GM18507 (cell line): ENCODE measurements around the gene CHRNA7.

Source experiments
- DNase-seq: peaks from one replicate; pipeline ENCODE4 v3.0.0; 2011; ENCODE audit warnings: low read depth; ENCODE audit not compliant: insufficient read length; ENCODE audit errors: extremely low spot score
- FAIRE-seq: peaks from 2 replicates; lab custom pipeline; 2011; peaks lifted over from hg19 to GRCh38; lab: Jason Lieb, UNC

The CHRNA7 gene

GRCh38 chr15:32057876-32058425 lies 27.6 kb downstream of the CHRNA7 start:
- DNase-seq (no peak), FAIRE-seq (no peak)

DNA sequence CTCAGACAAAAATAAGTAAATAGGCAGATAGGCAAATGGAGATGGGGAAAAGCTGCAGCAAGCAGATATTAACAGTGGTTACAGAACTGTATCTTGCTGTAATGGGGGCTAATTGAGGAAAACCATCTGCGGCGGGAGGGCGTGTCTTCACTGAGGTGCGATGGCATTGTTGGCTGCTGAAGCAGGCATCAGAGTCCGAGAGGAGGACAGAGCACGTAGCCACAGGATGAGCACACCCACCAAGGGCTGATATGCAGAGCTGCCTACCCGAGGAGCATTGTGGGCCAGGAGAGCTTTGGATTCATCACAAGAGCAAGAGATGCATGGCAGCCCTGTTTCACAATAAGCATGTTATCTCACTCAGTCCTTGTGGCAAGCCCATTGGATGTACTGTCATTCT lies 30.4 kb downstream of the CHRNA7 start:
- no peak for DNase-seq
- FAIRE-seq, result no peak

DNA sequence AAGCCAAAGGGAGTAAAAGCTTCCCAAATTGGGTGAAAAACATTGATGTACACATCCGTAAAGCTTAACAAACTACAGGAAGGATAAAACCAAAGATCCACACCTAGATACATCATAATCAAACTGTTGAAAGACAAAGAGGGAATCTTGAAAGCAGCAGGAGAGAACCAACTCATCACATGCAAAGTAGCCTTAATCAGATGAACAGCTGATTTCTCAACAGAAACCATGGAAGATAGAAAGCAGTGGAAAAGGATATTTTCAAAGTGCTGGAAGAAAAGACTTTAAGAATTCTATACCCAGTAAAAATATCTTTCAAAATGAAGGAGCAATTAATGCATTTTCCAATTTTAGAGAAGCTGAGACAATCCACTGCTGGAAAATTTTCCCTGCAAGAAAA lies 36.8 kb downstream of the CHRNA7 start:
- FAIRE-seq (no peak), DNase-seq (no peak)

GRCh38 chr15:32089851-32090359 lies 59.6 kb downstream of the CHRNA7 start:
- FAIRE-seq, result no peak
- no peak for DNase-seq

DNA sequence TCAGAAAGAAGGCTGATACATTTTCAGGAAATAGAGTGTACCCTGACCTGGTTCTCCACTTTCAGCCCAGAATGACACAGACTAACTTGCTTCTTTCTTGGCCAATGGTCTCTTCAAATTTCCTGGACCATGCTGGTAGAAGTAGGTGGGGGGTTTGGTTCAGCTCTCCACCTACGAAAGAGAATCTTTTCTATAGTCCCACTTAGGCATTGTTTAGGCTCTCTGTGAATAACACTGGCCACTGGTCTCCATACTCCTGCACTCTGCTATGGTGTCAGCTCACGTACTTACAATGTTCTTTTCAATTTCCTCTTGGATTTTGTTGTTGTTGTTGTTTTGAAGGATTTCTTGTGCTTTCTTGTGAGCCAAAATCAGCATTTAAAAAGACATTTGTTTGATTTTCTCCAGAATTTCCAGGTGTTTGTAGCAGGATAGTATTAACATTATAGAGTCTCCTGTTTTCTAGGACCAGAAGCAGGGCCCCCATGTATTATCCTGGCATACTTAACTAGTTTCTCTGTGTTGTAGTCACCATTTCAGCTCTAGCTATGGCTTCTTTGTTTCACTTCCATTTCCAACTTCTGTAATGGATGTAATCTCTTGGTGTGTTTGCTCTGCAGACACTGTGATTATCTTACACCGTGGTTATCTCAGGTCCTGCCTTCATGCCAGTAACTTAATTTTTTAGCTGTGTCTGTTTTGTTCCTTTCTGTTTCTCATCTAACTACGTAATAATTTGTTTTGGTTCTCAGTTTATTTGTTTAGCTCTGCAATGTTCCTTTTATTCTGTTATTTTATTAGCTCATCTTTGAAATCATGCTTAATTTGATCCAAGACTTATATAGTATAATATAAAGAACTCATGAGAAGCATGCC lies 61.4 kb downstream of the CHRNA7 start:
- FAIRE-seq, result no peak
- DNase-seq, result no peak

DNA sequence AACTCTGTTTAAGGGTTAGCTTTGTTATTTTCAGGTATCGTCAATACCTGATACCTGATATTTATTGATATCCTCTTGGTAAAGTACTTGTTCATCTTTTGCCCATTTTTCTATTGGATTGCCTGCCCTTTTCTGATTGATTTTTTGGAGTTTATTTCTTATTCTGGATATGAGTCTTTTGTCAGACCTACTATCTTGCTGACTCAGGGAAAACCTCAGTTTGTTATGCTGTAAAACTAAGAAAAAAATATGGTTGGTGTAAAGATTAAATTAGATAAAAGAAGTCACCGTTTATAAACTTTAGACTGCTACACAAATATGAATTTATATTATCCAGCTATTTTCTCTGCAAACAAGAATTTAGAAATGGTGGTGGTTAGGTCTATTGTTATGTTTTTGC lies 65.9 kb downstream of the CHRNA7 start:
- DNase-seq (no peak), FAIRE-seq (no peak)

DNA sequence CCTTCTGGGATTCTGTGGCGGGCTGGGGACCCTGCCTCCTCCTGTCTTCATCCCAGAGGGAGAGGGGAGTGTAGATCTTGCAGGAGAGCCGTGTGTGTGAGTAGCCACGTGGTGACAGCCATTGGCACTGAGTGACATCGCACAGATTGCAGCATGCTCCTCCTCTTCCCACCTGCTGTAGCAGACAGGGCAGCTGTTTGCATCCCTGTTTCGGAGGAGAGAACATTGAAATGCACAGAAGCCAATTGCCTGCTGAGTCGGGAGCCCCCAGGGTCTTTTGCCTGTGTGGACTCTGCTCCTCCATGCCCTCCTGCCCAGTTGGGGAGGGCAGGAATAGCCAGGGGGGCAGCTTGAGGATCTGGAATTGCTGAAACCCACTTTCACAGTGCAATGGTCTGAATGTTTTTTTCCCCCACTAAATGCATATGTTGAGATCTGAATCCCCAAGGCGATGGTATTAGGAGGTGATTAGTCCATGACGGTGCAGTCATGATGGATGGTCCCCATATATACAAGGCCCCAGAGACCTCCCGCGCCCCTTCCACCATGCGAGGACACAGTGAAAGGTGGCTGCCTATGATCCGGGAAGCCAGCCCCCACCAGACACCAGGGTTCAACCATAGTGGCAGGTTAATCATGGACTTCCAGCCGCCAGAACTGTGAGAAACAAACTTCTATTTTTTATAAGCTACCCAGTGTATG lies 66.8 kb downstream of the CHRNA7 start:
- DNase-seq (no peak), FAIRE-seq (no peak)

DNA sequence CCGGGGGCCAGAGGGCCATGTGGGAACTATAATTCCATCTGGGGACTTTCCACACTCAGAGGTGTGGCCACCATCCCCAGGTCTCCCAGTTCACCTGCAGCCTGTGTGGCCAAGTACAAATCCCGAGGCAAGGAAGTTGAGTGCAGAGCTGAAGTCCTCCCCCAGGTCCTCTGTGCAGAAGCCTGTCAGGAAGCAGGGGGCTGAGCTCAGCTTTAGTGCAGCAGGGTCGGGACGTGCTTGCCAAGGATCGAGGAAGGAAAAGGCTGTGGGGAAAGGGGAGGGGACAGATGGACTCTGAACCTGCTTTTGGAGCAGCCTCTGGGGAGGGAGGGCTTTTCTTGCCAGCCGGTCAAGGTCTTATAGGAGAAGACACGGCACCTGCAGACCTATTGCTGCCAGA lies 67.7 kb downstream of the CHRNA7 start:
- DNase-seq (no peak), FAIRE-seq (no peak)

- no peak for FAIRE-seq
- no peak for DNase-seq
Measured at GRCh38 chr15:32099097-32099785, 68.9 kb downstream of the CHRNA7 start.

GRCh38 chr15:32099956-32100684 lies 69.8 kb downstream of the CHRNA7 start:
- FAIRE-seq, result no peak
- DNase-seq, result no peak

DNA sequence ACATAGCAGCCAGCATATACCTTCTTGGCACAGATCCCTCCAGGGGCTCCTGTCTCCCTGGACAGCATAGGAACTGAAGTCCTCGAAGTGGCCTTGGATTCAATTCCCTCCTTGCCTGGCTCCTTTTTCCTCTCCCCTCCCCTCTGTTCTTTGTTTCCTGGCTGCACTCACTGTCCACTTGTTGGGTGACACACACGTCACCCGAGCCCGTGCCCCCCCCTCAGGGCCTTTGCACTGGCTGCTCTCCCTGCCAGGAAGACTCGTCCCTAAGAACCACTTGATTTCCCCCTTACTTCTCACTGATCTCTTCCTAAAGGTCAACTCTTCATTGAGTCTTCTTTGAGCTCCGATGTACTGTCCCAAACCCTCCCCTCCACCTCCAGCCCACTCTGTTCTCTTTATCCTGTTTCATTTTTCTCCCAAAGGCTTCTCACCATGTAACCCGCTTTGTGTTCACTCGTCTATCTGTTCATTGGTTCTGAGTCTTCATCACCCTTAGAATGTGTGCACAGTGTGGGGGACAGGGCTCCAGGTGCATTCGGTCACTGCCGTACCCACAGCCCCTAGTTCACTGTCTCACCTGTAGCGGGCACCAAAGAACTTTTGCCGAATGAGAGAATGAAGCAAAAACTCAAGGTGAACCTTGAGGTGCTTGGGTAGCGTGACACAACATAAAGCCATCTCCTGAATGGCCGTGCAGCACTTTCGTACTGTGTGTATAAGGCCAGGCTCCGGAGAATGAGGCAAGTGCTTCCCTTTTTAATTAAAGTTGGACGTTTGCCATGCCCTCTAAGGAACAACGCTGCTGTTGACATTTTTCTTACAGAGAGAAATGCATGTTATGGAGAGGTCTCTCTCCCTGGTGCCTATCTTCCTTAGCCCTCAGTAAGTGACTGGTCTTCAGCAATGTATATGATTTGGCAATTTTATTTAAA lies 74.0 kb downstream of the CHRNA7 start:
- DNase-seq (no peak), FAIRE-seq (no peak)

DNA sequence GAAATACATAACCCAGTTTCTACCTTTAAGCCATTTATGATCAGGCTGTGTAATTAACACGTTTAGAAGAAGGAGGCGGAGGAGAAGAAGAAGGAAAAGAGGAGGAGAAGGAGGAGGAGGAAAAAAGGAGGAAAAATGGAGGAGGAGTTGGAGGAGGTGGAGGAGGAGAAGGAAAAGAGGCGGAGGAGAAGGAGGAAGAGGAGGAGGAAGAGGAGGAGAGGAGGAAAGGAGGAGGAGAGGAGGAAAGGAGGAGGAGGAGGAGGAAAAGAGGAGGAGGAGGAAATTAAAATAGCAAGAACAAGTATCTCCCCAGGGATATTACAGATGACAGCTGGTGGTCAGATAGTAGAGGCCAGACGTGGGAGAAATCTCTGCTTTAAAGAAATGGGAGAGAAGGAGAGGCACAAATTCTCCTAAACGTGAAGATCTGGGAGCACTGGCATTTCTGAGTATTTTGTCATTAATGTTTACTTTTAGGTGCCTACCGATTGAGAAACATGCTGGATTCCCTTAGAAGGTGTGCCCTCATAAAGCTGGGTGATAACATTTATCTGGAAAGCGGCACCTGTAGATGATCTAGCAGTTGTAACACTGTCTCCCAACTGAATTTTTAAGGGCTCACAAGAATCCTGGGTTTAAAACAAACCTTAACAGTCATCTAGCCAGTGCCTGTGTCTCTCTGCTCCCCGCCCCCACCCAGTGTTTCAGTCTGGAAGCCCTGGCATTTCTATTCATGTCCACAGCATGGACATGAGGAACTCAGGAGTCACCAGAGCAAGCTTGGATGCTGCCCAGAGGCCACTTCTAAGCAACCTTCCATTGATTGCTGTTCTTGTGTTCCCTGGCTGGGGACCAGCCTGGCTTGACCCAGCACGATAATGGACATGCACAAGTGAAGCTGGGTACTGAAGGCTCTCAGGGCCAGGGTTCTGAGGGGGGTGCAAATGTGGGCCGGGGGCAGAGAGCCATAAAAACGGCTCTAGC lies 75.2 kb downstream of the CHRNA7 start:
- DNase-seq, result no peak
- FAIRE-seq, result no peak

DNA sequence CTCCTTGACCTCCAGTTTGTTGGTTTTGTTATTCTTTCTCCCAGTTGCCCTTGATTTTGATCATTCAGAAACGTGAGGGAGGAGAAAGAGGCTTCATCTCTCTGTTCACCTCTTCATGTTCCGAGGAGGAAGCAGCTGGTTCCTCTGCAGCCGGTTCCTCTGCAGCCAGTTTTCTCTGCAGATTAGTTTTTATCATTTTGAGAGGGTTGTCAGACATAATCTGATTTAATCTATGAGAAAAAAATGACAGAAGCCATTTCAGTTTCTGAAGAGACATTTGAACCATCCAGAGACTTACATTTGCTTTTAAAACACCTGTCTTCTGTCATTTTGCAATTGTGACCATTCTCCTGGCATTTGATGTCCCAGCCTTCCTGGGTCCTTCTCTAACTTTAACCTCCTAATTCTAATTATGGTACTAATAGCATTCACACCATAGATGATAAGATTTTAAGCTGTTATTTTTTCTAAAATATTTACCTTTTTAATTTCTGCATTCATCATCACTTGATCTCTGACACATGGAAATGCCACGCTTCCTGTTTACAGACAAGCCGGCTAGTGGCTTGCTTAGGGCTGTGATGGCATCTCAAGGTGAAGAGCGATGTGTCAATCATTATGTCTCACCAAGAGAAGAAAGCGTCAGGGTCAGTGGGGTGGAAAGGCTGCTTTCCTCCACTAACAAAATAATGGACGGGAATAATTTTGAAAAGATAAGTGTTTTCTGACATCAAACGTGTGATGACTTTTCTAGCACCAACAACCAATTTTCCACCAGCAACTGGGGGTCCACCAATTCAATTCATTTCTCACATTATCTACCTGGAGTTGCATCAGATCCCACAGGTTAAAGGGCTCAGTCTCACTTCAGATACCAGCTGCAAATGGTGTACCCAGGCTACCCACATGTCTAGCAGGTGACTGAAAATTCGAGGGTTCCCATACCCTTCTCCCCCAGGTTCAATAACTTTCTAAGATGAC lies 76.4 kb downstream of the CHRNA7 start:
- DNase-seq (no peak), FAIRE-seq (no peak)

DNA sequence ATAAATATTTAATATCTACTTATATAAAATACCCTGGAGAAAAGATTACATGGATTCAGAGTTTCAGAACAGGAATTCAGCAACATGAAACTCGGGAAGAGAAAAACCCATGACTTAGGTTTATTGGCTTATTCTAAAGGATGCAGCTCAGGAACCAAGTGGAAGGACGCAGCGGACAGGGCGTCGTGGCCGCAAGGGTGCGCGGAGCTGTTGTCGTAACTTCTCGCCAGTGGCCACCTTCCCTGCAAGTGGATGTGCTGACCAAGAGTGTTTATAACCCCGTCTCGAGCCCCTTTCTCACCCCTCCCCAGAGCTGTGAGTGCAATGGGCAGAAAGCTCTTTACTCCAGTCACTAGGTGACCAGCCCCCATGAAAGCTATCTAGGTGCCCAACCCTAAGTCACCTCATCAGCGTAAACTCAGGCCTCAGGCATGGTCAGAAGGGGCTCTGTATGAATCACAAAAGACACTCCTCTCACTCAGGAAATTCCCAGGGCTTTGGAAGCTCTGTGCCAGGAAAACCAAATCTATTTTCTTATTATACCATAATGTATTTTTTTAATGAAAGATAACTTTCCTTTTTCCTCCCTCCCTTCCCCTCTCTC lies 77.3 kb downstream of the CHRNA7 start:
- DNase-seq (no peak), FAIRE-seq (no peak)

DNA sequence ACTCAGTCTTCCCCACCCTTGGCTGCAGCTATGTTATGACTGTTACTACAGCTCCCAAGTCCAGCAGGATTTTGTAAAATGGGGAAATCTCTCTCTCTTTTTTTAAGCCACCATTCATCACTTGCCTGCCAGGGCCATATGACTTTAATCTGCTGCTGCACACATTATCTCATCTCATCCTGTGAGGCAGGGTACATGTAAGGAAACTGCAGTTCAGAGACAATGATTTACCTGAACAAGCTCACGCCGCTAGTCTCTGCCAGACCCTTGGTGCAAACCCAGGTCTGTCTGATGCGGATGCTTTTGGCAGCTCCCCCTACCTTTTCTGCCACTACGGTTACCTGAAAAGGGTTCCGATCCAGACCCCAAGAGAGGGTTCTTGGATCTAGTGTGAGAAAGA lies 78.3 kb downstream of the CHRNA7 start:
- FAIRE-seq (no peak), DNase-seq (no peak)

DNA sequence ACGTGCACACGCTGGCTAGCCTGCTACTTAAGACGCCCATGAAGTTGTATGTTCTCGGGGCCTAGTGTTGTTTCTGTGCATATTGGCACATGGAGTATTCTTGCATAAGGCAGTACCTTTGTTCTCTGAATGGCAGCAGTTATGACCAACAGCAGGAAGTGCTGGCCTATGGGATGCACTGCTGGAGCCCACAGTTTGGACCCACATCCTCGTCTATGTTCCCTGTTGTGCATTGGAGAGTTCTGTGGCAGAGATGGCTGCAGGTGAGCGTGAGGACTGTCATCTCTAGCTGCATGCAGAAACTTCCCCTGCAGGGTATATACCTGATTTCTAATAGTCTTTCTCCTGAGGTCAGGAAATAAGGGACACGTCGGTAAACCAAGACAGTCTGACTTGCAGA lies 81.8 kb downstream of the CHRNA7 start:
- no peak for DNase-seq
- FAIRE-seq, result no peak
